HEK293T (cell line): Measurements from ENCODE around the gene SULT1A3.
"Not testable (repeated sequence)": the region's sequence is repeated elsewhere in the genome, so short reads cannot be mapped to it uniquely, and the experiment has no call there.

ENCODE experiments used
- CTCF ChIA-PET: fragments of 350-600 bp; formaldehyde crosslinking; extraction: SDS; loops from one replicate; lab custom pipeline; 2021; ENCODE audit warnings: antibody characterized with exemption, inconsistent platforms; lab: Yijun Ruan, JAX
- POLR2A ChIA-PET: fragments of 350-600 bp; formaldehyde crosslinking; extraction: SDS; loops from one replicate; lab custom pipeline; 2020; ENCODE audit warnings: antibody characterized with exemption, inconsistent platforms; lab: Yijun Ruan, JAX
- DNase-seq: peaks from one replicate; pipeline ENCODE4 v3.0.0; 2012; ENCODE audit warnings: mixed read lengths; ENCODE audit errors: extremely low spot score

SULT1A3 gene

DNA sequence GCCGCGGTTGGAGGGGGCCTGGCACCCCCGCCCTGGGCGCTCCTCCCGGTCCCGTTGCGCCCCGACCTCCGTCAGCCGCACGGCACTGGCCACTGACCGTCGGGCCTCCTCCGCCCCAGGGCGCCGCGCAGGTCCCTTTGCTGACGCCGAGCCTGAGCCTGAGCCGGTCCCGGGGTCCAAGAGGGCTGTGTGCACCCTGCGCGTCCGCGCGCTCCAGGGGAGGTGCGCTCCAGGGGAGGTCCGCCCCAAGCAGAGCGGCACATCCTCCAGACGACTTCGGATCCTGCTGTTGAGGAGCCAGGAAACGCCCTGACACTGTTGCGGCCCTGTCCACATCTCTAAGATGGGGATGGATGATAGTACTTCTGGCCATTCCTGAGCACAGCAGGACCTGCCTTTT, 7.2 kb downstream of the SULT1A3 start:
- CTCF ChIA-PET, DNase-seq, POLR2A ChIA-PET: not testable (repeated sequence)

DNA sequence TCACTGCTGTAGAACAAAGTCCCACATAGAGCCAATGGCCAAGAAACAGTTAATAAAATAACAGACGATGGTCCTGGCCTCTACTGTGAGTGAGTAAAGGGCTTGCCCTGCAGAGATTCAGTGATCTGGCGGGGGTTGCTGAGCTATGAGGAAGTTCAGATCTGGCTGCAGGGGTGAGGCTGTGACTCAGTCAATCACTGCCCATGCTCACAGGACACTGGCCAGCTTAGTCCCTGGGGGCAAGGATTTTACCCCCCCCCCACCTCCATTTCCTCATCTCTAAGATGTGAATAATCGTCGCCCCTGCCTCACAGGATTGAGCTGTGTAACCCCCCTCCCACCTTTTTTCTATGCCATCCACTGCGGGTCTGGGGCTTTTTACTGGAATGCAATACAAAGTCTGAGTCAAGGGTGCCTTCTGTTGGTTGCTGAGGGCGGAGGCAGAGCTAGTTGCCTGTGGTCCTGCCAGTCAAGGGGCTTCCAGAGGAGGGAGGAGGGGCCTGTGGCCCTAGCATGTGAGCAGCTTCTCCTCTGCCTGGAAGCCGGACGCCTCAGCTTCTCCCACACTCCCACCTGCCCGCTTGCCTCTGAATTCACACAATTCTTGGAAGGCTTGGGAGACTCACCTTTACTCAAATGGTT, 8.1 kb downstream of the SULT1A3 start:
- POLR2A ChIA-PET, DNase-seq, CTCF ChIA-PET: not testable (repeated sequence)

DNA sequence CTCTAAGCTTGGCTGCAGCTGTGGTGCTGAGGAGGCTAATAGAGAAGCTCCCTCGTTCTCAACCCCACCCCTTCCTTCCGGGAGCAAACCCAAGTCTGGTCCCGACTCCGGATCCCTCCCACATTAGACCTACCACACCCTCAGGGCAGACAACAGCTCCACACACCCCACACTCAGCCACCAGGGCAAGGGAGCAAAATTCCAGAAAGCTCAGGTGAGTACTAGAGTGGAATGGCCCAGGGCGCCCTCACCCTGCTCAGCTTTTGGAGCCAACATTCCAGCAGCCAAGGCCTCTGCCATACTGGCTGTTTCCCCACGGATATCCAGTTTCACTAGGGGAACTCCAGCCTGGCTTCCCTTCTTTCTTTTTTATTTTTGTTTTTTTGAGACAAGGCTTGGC, 10.0 kb downstream of the SULT1A3 start:
- POLR2A ChIA-PET, CTCF ChIA-PET, DNase-seq: not testable (repeated sequence)

DNA sequence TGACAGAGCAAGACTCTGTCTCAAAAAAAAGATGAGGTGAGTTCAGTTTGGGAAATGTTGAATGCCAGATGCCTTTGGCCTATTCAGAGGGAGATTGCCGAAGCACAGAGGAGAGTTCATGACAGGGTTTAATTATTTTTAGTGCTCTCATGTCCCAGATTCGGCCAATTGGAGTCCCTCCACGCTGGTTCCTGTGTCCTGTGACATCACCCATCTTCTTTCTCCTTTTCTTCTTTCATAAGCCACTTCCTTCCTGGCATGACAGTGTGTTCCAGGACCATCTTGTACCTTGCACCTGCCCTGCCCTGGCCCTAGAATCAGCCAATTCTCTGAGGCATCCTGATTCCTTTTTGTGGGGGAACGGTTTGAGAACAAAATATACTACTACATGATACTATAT, 12.4 kb downstream of the SULT1A3 start:
- CTCF ChIA-PET, POLR2A ChIA-PET, DNase-seq: not testable (repeated sequence)

DNA sequence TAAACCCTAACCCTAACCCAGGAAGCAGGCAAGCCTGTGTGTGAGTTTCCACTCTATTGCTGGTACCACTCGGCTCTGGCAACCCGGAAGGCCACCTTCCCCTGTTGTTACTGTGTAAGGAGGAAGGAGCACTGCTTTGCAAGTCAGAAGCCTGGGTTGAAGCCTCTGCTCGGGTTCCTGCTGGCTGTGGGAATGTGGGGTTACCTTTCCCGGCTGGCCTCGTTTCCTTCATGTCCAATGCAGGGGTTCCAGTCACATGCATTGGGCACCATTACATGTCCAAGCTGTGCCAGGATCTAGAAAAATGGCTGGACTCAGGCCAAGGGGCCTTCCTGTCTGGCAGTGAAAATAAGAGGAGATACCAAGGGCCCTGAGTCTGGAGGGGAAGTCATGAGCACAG, 18.0 kb downstream of the SULT1A3 start:
- CTCF ChIA-PET, DNase-seq, POLR2A ChIA-PET: not testable (repeated sequence)

DNA sequence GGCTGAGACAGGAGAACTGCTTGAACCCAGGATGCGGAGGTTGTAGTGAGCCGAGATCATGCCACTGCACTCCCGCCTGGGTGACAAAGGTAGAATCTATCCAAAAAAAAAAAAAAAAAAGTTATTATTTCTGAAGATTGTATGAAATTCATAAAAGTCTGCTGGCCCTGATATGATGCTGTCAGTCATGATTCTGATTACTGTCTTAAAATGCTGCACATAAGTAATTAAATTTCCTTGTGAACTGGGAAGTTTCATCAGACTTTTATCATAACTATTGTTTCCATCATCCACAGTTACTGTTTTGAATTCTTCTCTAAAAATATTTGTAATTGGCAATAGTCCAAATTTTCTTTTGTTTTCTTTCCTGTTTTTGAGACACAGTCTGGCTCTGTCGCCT, 49.3 kb downstream of the SULT1A3 start, which contains the start of gene NPIPB13:
Gene NPIPB13 (minus strand): TSS at position 101 of the 400 bp plus-strand sequence. CDS start 2,906 bp downstream, outside the sequence.
- DNase-seq, CTCF ChIA-PET, POLR2A ChIA-PET: not testable (repeated sequence)
